SJCRH30 (cell line): Measurements from ENCODE around the gene RNASEL. TPM values are rescaled to one million over a fixed set of nuclear protein-coding genes. Genes with fewer than 3 reads are reported as not detected.
A peak's percentile ranks its signal among the peaks of the same experiment; 100 is the strongest.

Experiments
- DNase-seq, 2 experiments: peaks; one replicate each; pipeline ENCODE4 v3.0.0-alpha.2; 2015 to 2020
- H3K27ac ChIP-seq: fragments of 250-450 bp; sonication (Bioruptor Pico); 2 replicates; pipeline ENCODE4 v1.5.1; 2020; ENCODE audit warnings: mild to moderate bottlenecking, moderate library complexity
- H3K27me3 ChIP-seq: fragments of 250-450 bp; sonication (Bioruptor Pico); 2 replicates; pipeline ENCODE4 v1.5.1; 2020; ENCODE audit warnings: mild to moderate bottlenecking, moderate library complexity
- H3K36me3 ChIP-seq: fragments of 250-450 bp; sonication (Bioruptor Pico); 2 replicates; pipeline ENCODE4 v1.5.1; 2020; ENCODE audit warnings: mild to moderate bottlenecking, moderate library complexity
- H3K4me1 ChIP-seq: fragments of 250-450 bp; sonication (Bioruptor Pico); 2 replicates; pipeline ENCODE4 v1.5.1; 2020; ENCODE audit warnings: mild to moderate bottlenecking, moderate library complexity
- H3K4me3 ChIP-seq: fragments of 250-450 bp; sonication (Bioruptor Pico); 2 replicates; pipeline ENCODE4 v1.5.1; 2020; ENCODE audit warnings: mild to moderate bottlenecking, moderate library complexity
- H3K9me3 ChIP-seq: fragments of 250-450 bp; sonication (Bioruptor Pico); replicated peaks from 2 replicates; pipeline ENCODE4 v1.5.1; 2020; ENCODE audit warnings: mild to moderate bottlenecking, moderate library complexity
- total RNA-seq: library from RNA; depleted of rRNA; stranded (reverse); fragments of >200 nt; shearing (Covaris generic); gene quantifications from 2 replicates; pipeline ENCODE4 v1.2.3, GENCODE V29; 2014

The RNASEL gene
- total RNA-seq, 1 experiment from 2014 or later: 1.5 TPM

- Histone ChIP-seq H3K4me3 (no peak overlapping the region), H3K36me3 (peaks cover 50% of the 10 kb centered on the region), H3K4me1 (peaks cover 2% of the 10 kb centered on the region; the same call in 1 of the 2 replicates), H3K27ac (no peak overlapping the region), H3K9me3 (no peaks in the 10 kb centered on the region), H3K27me3 (no peaks in the 10 kb centered on the region)
- no peak for DNase-seq
Observed at GRCh38 chr1:182598296-182598695, 9.2 kb upstream of the RNASEL start.

- peaks cover 2% of the 10 kb centered on the region; the same call in 1 of the 2 replicates for H3K4me1 ChIP-seq
- DNase-seq: no peak
Observed at GRCh38 chr1:182596934-182597333, 7.9 kb upstream of the RNASEL start.

GRCh38 chr1:182595641-182596240, 6.7 kb upstream of the RNASEL start:
- DNase-seq: peak; percentile 69 to 86
- Histone ChIP-seq H3K9me3 (no peaks in the 10 kb centered on the region), H3K27ac (no peak overlapping the region), H3K36me3 (peaks cover 24% of the 10 kb centered on the region), H3K27me3 (no peaks in the 10 kb centered on the region), H3K4me3 (no peak overlapping the region), H3K4me1 (no peaks in the 10 kb centered on the region; the same call in 1 of the 2 replicates)

More at GRCh38 chr1:182596934-182597333, 7.9 kb upstream of the RNASEL start:
- peaks cover 36% of the 10 kb centered on the region for H3K36me3 ChIP-seq
- H3K9me3 ChIP-seq: no peaks in the 10 kb centered on the region
- H3K4me3 ChIP-seq: no peak overlapping the region
- no peak overlapping the region for H3K27ac ChIP-seq
- no peaks in the 10 kb centered on the region for H3K27me3 ChIP-seq

GRCh38 chr1:182589931-182590330, 875 bp upstream of the RNASEL start:
- Histone ChIP-seq H3K4me1 (no peaks in the 10 kb centered on the region), H3K9me3 (no peaks in the 10 kb centered on the region), H3K4me3 (no peak overlapping the region), H3K27ac (no peak overlapping the region), H3K36me3 (no peaks in the 10 kb centered on the region), H3K27me3 (no peaks in the 10 kb centered on the region)
- DNase-seq: no peak

GRCh38 chr1:182589520-182589919, 464 bp upstream of the RNASEL start:
- DNase-seq: no peak
- no peaks in the 10 kb centered on the region for H3K4me1 ChIP-seq
- no peak overlapping the region for H3K27ac ChIP-seq
- H3K36me3 ChIP-seq: no peaks in the 10 kb centered on the region
- H3K4me3 ChIP-seq: no peak overlapping the region
- no peaks in the 10 kb centered on the region for H3K27me3 ChIP-seq
- no peaks in the 10 kb centered on the region for H3K9me3 ChIP-seq

GRCh38 chr1:182587666-182588499, 1.2 kb downstream of the RNASEL start:
- H3K4me1 ChIP-seq: no peaks in the 10 kb centered on the region
- no peak for DNase-seq
- H3K36me3 ChIP-seq: no peaks in the 10 kb centered on the region
- peak overlapping the region; percentile 60 for H3K4me3 ChIP-seq
- no peak overlapping the region for H3K27ac ChIP-seq
- H3K27me3 ChIP-seq: no peaks in the 10 kb centered on the region
- no peaks in the 10 kb centered on the region for H3K9me3 ChIP-seq

- H3K36me3 ChIP-seq: no peaks in the 10 kb centered on the region
- no peaks in the 10 kb centered on the region for H3K27me3 ChIP-seq
- no peaks in the 10 kb centered on the region for H3K9me3 ChIP-seq
- no peak for DNase-seq
- no peak overlapping the region for H3K4me3 ChIP-seq
- no peaks in the 10 kb centered on the region for H3K4me1 ChIP-seq
- no peak overlapping the region for H3K27ac ChIP-seq
Observed at GRCh38 chr1:182587093-182587492, 2.0 kb downstream of the RNASEL start.

GRCh38 chr1:182586380-182586779, 2.7 kb downstream of the RNASEL start:
- no peak overlapping the region for H3K4me3 ChIP-seq
- no peaks in the 10 kb centered on the region for H3K4me1 ChIP-seq
- no peaks in the 10 kb centered on the region for H3K36me3 ChIP-seq
- no peak overlapping the region for H3K27ac ChIP-seq
- DNase-seq: no peak
- H3K27me3 ChIP-seq: no peaks in the 10 kb centered on the region
- no peaks in the 10 kb centered on the region for H3K9me3 ChIP-seq

GRCh38 chr1:182584746-182585145, 4.3 kb downstream of the RNASEL start:
- H3K4me1 ChIP-seq: peaks cover 3% of the 10 kb centered on the region; the same call in 1 of the 2 replicates
- DNase-seq: no peak
- H3K27ac ChIP-seq: no peak overlapping the region
- H3K27me3 ChIP-seq: no peaks in the 10 kb centered on the region
- no peak overlapping the region for H3K4me3 ChIP-seq
- H3K9me3 ChIP-seq: no peaks in the 10 kb centered on the region
- H3K36me3 ChIP-seq: no peaks in the 10 kb centered on the region

- Histone ChIP-seq H3K9me3 (no peaks in the 10 kb centered on the region), H3K4me1 (peaks cover 3% of the 10 kb centered on the region; the same call in 1 of the 2 replicates), H3K27me3 (no peaks in the 10 kb centered on the region), H3K36me3 (no peaks in the 10 kb centered on the region), H3K4me3 (no peak overlapping the region), H3K27ac (no peak overlapping the region)
- DNase-seq: peak in 1 of 2 experiments; percentile 34
Observed at GRCh38 chr1:182580736-182581135, 8.3 kb downstream of the RNASEL start.

- H3K27me3 ChIP-seq: no peaks in the 10 kb centered on the region
- no peaks in the 10 kb centered on the region for H3K9me3 ChIP-seq
- peaks cover 2% of the 10 kb centered on the region for H3K4me1 ChIP-seq
- no peak overlapping the region for H3K27ac ChIP-seq
- H3K4me3 ChIP-seq: no peak overlapping the region
- H3K36me3 ChIP-seq: no peaks in the 10 kb centered on the region
- no peak for DNase-seq
Observed at GRCh38 chr1:182575540-182576149, 13.4 kb downstream of the RNASEL start.

- no peaks in the 10 kb centered on the region for H3K36me3 ChIP-seq
- H3K4me3 ChIP-seq: no peak overlapping the region
- no peaks in the 10 kb centered on the region for H3K27me3 ChIP-seq
- peaks cover 6% of the 10 kb centered on the region for H3K4me1 ChIP-seq
- H3K9me3 ChIP-seq: no peaks in the 10 kb centered on the region
- DNase-seq: no peak
- no peak overlapping the region for H3K27ac ChIP-seq
Observed at GRCh38 chr1:182574156-182574555, 14.9 kb downstream of the RNASEL start.

- Histone ChIP-seq H3K4me1 (peaks cover 6% of the 10 kb centered on the region), H3K27me3 (no peaks in the 10 kb centered on the region), H3K9me3 (no peaks in the 10 kb centered on the region), H3K36me3 (no peaks in the 10 kb centered on the region), H3K27ac (no peak overlapping the region), H3K4me3 (no peak overlapping the region)
- DNase-seq: peak in 1 of 2 experiments; percentile 42
Observed at GRCh38 chr1:182570611-182570970, 18.5 kb downstream of the RNASEL start.

GRCh38 chr1:182569939-182570610, 19.0 kb downstream of the RNASEL start:
- Histone ChIP-seq H3K4me1 (peaks cover 6% of the 10 kb centered on the region), H3K9me3 (no peaks in the 10 kb centered on the region), H3K27ac (no peak overlapping the region), H3K36me3 (no peaks in the 10 kb centered on the region), H3K4me3 (no peak overlapping the region), H3K27me3 (no peaks in the 10 kb centered on the region)
- no peak for DNase-seq
